C4-2B (cell line): ENCODE data around the gene STK11IP.

Experiments
- H3K27ac ChIP-seq: fragments of 450-650 bp; 2 replicates; pipeline ENCODE4 v1.5.1; 2017
- CTCF ChIP-seq: fragments of 450-650 bp; conservative IDR thresholded peaks from 2 replicates; pipeline ENCODE4 v1.5.1; 2017; ENCODE audit warnings: mild to moderate bottlenecking
- ZFX ChIP-seq: fragments of 450-650 bp; IDR thresholded peaks from 2 replicates; pipeline ENCODE4 v1.6.1; 2017

STK11IP gene

GRCh38 chr2:219560037-219560892 is 37.4 kb upstream of the STK11IP start:
- TF ChIP-seq ZFX (no peak), CTCF (peak; percentile 88)
- H3K27ac ChIP-seq = no peak overlapping the region

GRCh38 chr2:219560893-219561178 is 36.8 kb upstream of the STK11IP start:
- H3K27ac ChIP-seq = no peak overlapping the region

GRCh38 chr2:219561179-219562048 is 36.2 kb upstream of the STK11IP start:
- no peak overlapping the region for H3K27ac ChIP-seq
- TF ChIP-seq ZFX = no peak
- no peak for TF ChIP-seq CTCF

More at GRCh38 chr2:219560893-219561178, 36.8 kb upstream of the STK11IP start:
- TF ChIP-seq ZFX (no peak), CTCF (no peak)

- H3K27ac ChIP-seq = no peak overlapping the region
- TF ChIP-seq CTCF = no peak
- no peak for TF ChIP-seq ZFX
These were observed 35.3 kb upstream of the STK11IP start for GRCh38 chr2:219562049-219563020.

GRCh38 chr2:219563271-219563928 is 34.3 kb upstream of the STK11IP start:
- no peak overlapping the region for H3K27ac ChIP-seq
- TF ChIP-seq ZFX = no peak
- no peak for TF ChIP-seq CTCF

- H3K27ac ChIP-seq = no peak overlapping the region
- TF ChIP-seq CTCF (no peak), ZFX (no peak)
These were observed 32.3 kb upstream of the STK11IP start for GRCh38 chr2:219565130-219566080.
